K562 (cell line): ENCODE data around the gene FAM53A. TPM values are rescaled to one million over a fixed set of nuclear protein-coding genes. Genes with fewer than 3 reads are reported as not detected.

ENCODE experiments used
- DMBX1 ChIP-seq: fragments of 250-450 bp; sonication (Bioruptor Pico); IDR thresholded peaks from 2 replicates; pipeline ENCODE4 v1.8.0; 2022; ENCODE audit warnings: inconsistent platforms, mild to moderate bottlenecking, moderate library complexity, borderline replicate concordance
- FUS ChIP-seq: fragments of 200-400 bp; formaldehyde crosslinking; optimal IDR thresholded peaks from 2 replicates; pipeline ENCODE3; 2017; ENCODE audit warnings: low read depth, low read length
- HDAC2 ChIP-seq: fragments of 450-650 bp; IDR thresholded peaks from 2 replicates; pipeline ENCODE4 v1.6.1; 2016; ENCODE audit warnings: mild to moderate bottlenecking
- KDM5B ChIP-seq: fragments of 200-600 bp; sonication (generic); IDR thresholded peaks from 2 replicates; pipeline ENCODE4 v1.6.1; 2012; ENCODE audit warnings: low read depth, mild to moderate bottlenecking, moderate library complexity, low read length, control low read depth, inconsistent platforms; ENCODE audit not compliant: insufficient replicate concordance
- POLR3G ChIP-seq: IDR thresholded peaks from 2 replicates; pipeline ENCODE4 v1.6.1; 2011; ENCODE audit not compliant: insufficient read length, insufficient replicate concordance; ENCODE audit errors: extremely low read depth
- SIN3B ChIP-seq: fragments of 450-650 bp; IDR thresholded peaks from 2 replicates; pipeline ENCODE4 v1.6.1; 2017; ENCODE audit warnings: low read depth, mild to moderate bottlenecking, moderate library complexity
- SLC30A9 ChIP-seq: fragments of 250-450 bp; sonication (Bioruptor Pico); IDR thresholded peaks from 2 replicates; pipeline ENCODE4 v1.8.0; 2022; ENCODE audit warnings: mild to moderate bottlenecking, moderate library complexity
- ZFP36 ChIP-seq: fragments of 150-350 bp; IDR thresholded peaks from 2 replicates; pipeline ENCODE4 v1.6.1; 2018; ENCODE audit warnings: low read length, low read depth; ENCODE audit not compliant: partially characterized antibody
- ZNF699 ChIP-seq: fragments of 250-450 bp; sonication (Bioruptor Pico); IDR thresholded peaks from 2 replicates; pipeline ENCODE4 v1.8.0; 2021; ENCODE audit warnings: mild to moderate bottlenecking, moderate library complexity; ENCODE audit not compliant: insufficient replicate concordance
- polyA plus RNA-seq, 8 experiments: library from polyadenylated mRNA; depleted of rRNA in 4 of 8; stranded (reverse) in 5 of 8; unstranded in 3 of 8; fragments of >200 nt; fragmentation: Nextera tagmentation in 2 of 8; fragmentation: Illumina TruSeq in 1 of 8; extraction: Ambion mirVana in 2 of 8; extraction: Trizol in 1 of 8; gene quantifications; 2 replicates each; pipeline versions ENCODE4 v1.2.1 to v1.2.3, GENCODE V29; 2011 to 2014; ENCODE audit warnings: inconsistent platforms in 1 of 8, missing spikeins in 1 of 8
- total RNA-seq, 7 experiments: library from RNA; depleted of rRNA in 6 of 7; stranded (reverse); fragments of >200 nt in 6 of 7; fragmentation: Illumina TruSeq in 2 of 7; extraction: Trizol in 2 of 7; gene quantifications; 2 replicates each; pipeline versions ENCODE4 v1.2.1 to v1.2.3, GENCODE V29; 2011 to 2021; ENCODE audit warnings: low replicate concordance in 1 of 7
- TF ChIP-seq, protein P1 (sequence below): sonication (generic); formaldehyde crosslinking; IDR thresholded peaks from 2 replicates; pipeline ENCODE4 v1.9.0; 2022; ENCODE audit warnings: mild to moderate bottlenecking, missing genetic modification reagents
- TF ChIP-seq, protein P2 (sequence below), 2 experiments: fragments of 150-350 bp in 1 of 2; IDR thresholded peaks; 2 replicates each; pipeline ENCODE4 v1.6.1; 2012 to 2016; ENCODE audit warnings: low read depth in 2 of 2, low read length in 2 of 2, mild to moderate bottlenecking in 1 of 2, moderate library complexity in 1 of 2
- TF ChIP-seq, protein P3 (sequence below): fragments of 450-650 bp; formaldehyde crosslinking; IDR thresholded peaks from 2 replicates; pipeline ENCODE4 v1.4.0; 2022; ENCODE audit warnings: missing genetic modification characterization

Gene FAM53A
- total and polyA plus RNA-seq, 9 of the 15 experiments (the other 6 are each of a cell fraction or from before 2014, with no cell fraction given), result 0.53 to 2.7 (median 1.4) TPM; not detected in 2

- TF ChIP-seq FUS, result no peak
- no peak for TF ChIP-seq SIN3B
- no peak for TF ChIP-seq ZNF699 (CRISPR knock-in tag)
- TF ChIP-seq ZFP36, result no peak
- TF ChIP-seq, protein P1, sequence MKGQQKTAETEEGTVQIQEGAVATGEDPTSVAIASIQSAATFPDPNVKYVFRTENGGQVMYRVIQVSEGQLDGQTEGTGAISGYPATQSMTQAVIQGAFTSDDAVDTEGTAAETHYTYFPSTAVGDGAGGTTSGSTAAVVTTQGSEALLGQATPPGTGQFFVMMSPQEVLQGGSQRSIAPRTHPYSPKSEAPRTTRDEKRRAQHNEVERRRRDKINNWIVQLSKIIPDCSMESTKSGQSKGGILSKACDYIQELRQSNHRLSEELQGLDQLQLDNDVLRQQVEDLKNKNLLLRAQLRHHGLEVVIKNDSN (CRISPR knock-in tag), result peak; percentile 74
- TF ChIP-seq, protein P2, sequence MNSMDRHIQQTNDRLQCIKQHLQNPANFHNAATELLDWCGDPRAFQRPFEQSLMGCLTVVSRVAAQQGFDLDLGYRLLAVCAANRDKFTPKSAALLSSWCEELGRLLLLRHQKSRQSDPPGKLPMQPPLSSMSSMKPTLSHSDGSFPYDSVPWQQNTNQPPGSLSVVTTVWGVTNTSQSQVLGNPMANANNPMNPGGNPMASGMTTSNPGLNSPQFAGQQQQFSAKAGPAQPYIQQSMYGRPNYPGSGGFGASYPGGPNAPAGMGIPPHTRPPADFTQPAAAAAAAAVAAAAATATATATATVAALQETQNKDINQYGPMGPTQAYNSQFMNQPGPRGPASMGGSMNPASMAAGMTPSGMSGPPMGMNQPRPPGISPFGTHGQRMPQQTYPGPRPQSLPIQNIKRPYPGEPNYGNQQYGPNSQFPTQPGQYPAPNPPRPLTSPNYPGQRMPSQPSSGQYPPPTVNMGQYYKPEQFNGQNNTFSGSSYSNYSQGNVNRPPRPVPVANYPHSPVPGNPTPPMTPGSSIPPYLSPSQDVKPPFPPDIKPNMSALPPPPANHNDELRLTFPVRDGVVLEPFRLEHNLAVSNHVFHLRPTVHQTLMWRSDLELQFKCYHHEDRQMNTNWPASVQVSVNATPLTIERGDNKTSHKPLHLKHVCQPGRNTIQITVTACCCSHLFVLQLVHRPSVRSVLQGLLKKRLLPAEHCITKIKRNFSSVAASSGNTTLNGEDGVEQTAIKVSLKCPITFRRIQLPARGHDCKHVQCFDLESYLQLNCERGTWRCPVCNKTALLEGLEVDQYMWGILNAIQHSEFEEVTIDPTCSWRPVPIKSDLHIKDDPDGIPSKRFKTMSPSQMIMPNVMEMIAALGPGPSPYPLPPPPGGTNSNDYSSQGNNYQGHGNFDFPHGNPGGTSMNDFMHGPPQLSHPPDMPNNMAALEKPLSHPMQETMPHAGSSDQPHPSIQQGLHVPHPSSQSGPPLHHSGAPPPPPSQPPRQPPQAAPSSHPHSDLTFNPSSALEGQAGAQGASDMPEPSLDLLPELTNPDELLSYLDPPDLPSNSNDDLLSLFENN (IDR thresholded peaks at IDR 0.05; ENCODE audit: low read depth in 2 of 2, low read length in 2 of 2), result no peak
- no peak for TF ChIP-seq POLR3G
- TF ChIP-seq HDAC2, result no peak; the same call in 1 of the 2 replicates
- TF ChIP-seq, protein P3, sequence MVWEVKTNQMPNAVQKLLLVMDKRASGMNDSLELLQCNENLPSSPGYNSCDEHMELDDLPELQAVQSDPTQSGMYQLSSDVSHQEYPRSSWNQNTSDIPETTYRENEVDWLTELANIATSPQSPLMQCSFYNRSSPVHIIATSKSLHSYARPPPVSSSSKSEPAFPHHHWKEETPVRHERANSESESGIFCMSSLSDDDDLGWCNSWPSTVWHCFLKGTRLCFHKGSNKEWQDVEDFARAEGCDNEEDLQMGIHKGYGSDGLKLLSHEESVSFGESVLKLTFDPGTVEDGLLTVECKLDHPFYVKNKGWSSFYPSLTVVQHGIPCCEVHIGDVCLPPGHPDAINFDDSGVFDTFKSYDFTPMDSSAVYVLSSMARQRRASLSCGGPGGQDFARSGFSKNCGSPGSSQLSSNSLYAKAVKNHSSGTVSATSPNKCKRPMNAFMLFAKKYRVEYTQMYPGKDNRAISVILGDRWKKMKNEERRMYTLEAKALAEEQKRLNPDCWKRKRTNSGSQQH, result no peak
- no peak for TF ChIP-seq SLC30A9 (CRISPR knock-in tag)
- TF ChIP-seq KDM5B, result no peak
- no peak for TF ChIP-seq DMBX1 (CRISPR knock-in tag)
Measured at GRCh38 chr4:1632109-1633104, 51.7 kb downstream of the FAM53A start (continued).
